ENCODE measurements around the gene BUD23. TPM values are rescaled to one million over a fixed set of nuclear protein-coding genes. Genes with fewer than 3 reads are reported as not detected.

Gene BUD23
- polyA plus RNA-seq, 1 experiment, result 48.6 TPM

GRCh38 chr7:73690646-73691045 is 7.2 kb downstream of the BUD23 start:
- no peaks in the 10 kb centered on the region for H3K27me3 ChIP-seq (ENCODE audit: control insufficient read depth, insufficient read depth, low read length)
- ChIA-PET CTCF (no interaction called here), POLR2A (no interaction called here)
- no peak overlapping the region for H3K4me3 ChIP-seq (ENCODE audit: low read depth, low read length)
- DNase-seq (ENCODE audit: low read depth, low spot score), result no peak
- TF ChIP-seq, protein P1, sequence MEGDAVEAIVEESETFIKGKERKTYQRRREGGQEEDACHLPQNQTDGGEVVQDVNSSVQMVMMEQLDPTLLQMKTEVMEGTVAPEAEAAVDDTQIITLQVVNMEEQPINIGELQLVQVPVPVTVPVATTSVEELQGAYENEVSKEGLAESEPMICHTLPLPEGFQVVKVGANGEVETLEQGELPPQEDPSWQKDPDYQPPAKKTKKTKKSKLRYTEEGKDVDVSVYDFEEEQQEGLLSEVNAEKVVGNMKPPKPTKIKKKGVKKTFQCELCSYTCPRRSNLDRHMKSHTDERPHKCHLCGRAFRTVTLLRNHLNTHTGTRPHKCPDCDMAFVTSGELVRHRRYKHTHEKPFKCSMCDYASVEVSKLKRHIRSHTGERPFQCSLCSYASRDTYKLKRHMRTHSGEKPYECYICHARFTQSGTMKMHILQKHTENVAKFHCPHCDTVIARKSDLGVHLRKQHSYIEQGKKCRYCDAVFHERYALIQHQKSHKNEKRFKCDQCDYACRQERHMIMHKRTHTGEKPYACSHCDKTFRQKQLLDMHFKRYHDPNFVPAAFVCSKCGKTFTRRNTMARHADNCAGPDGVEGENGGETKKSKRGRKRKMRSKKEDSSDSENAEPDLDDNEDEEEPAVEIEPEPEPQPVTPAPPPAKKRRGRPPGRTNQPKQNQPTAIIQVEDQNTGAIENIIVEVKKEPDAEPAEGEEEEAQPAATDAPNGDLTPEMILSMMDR (IDR thresholded peaks at IDR 0.05; ENCODE audit: low read depth, low read length), result no peak
- H3K27ac ChIP-seq (ENCODE audit: low read depth, low read length), result no peak overlapping the region
- H3K9me3 ChIP-seq (ENCODE audit: control insufficient read depth, insufficient read depth, low read length), result no peaks in the 10 kb centered on the region

- H3K27me3 ChIP-seq (ENCODE audit: control insufficient read depth, insufficient read depth, low read length), result no peaks in the 10 kb centered on the region
- no peak overlapping the region for H3K4me3 ChIP-seq (ENCODE audit: low read depth, low read length)
- POLR2A ChIA-PET, result interaction anchor here (0.5 kb wide), 1 partner anchor 652 kb away, joined by 5 read pairs; no protein-coding TSS in a partner anchor
Measured at GRCh38 chr7:73696372-73696771, 13.0 kb downstream of the BUD23 start.

DNA sequence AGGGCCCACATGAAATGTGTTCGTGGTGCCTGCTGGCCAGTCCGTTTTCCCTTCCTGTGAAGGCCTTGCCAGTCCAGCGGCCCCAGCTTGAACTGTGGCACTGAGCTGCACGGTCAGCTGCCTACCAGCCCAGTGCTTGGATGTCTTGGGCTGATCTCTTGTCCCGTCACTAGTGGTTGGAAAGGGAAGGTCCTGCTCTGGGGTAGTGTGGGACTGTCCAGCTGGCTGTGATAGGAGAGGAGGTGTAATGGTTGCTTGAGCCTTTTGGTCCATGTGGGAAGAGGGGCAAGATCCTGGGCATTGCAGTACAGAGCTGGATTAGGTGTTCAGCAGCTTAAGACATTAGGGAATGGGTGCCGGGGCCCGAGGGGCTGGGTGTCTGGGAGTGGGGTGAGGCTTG is 15.0 kb downstream of the BUD23 start:
- no peaks in the 10 kb centered on the region for H3K27me3 ChIP-seq (ENCODE audit: control insufficient read depth, insufficient read depth, low read length)
- CTCF ChIA-PET, result interaction anchor here (1.3 kb wide), 1 partner anchor 91 kb away, joined by 4 read pairs; no protein-coding TSS in a partner anchor
- H3K9me3 ChIP-seq (ENCODE audit: control insufficient read depth, insufficient read depth, low read length), result no peaks in the 10 kb centered on the region
- TF ChIP-seq, protein P1 (IDR thresholded peaks at IDR 0.05; ENCODE audit: low read depth, low read length), result no peak
- POLR2A ChIA-PET, result interaction anchor here (0.6 to 0.7 kb wide), 3 partner anchors 16 to 30 kb away, joined by 3 to 4 read pairs (median 4); no protein-coding TSS in a partner anchor
- no peak for DNase-seq (ENCODE audit: low read depth, low spot score)
- no peak overlapping the region for H3K27ac ChIP-seq (ENCODE audit: low read depth, low read length)
- H3K4me3 ChIP-seq (ENCODE audit: low read depth, low read length), result no peak overlapping the region

More at GRCh38 chr7:73696372-73696771, 13.0 kb downstream of the BUD23 start:
- CTCF ChIA-PET, result interaction anchor here (2.3 kb wide), 1 partner anchor 29 kb away, joined by 6 read pairs; no protein-coding TSS in a partner anchor
- TF ChIP-seq, protein P1 (IDR thresholded peaks at IDR 0.05; ENCODE audit: low read depth, low read length), result no peak
- no peak for DNase-seq (ENCODE audit: low read depth, low spot score)
- Histone ChIP-seq H3K9me3 (ENCODE audit: control insufficient read depth, insufficient read depth, low read length) (no peaks in the 10 kb centered on the region), H3K27ac (ENCODE audit: low read depth, low read length) (no peak overlapping the region)

- no peak for DNase-seq (ENCODE audit: low read depth, low spot score)
- H3K27me3 ChIP-seq (ENCODE audit: control insufficient read depth, insufficient read depth, low read length), result no peaks in the 10 kb centered on the region
- ChIA-PET CTCF (interaction anchor here (1.4 kb wide), 1 partner anchor 26 kb away, joined by 6 read pairs; no protein-coding TSS in a partner anchor), POLR2A (no interaction called here)
- no peaks in the 10 kb centered on the region for H3K9me3 ChIP-seq (ENCODE audit: control insufficient read depth, insufficient read depth, low read length)
- no peak overlapping the region for H3K4me3 ChIP-seq (ENCODE audit: low read depth, low read length)
- TF ChIP-seq, protein P1 (IDR thresholded peaks at IDR 0.05; ENCODE audit: low read depth, low read length), result no peak
- no peak overlapping the region for H3K27ac ChIP-seq (ENCODE audit: low read depth, low read length)
Measured at GRCh38 chr7:73699370-73700068, 16.1 kb downstream of the BUD23 start.

DNA sequence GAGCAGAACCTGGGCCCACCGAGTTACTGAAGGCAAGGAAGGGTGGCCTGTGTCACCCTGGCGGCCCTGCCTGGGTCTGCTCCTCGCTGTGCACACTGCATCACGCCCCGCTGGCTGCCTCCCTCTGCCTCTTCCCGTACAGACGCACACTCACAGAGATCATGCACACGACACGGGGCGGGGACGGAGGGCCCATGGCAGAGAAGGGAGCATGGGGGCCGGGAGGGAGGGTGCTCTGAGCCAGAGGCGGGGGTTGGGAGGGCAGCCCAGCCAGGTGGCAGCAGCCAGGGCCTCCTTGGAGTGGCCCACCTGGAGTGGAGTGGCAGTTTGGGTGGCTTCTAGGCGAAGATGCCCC is 16.6 kb downstream of the BUD23 start:
- ChIA-PET CTCF (interaction anchor here (1.4 kb wide), 1 partner anchor 26 kb away, joined by 6 read pairs; no protein-coding TSS in a partner anchor), POLR2A (no interaction called here)
- DNase-seq (ENCODE audit: low read depth, low spot score), result no peak
- Histone ChIP-seq H3K4me3 (ENCODE audit: low read depth, low read length) (no peak overlapping the region), H3K27ac (ENCODE audit: low read depth, low read length) (no peak overlapping the region), H3K27me3 (ENCODE audit: control insufficient read depth, insufficient read depth, low read length) (no peaks in the 10 kb centered on the region), H3K9me3 (ENCODE audit: control insufficient read depth, insufficient read depth, low read length) (no peaks in the 10 kb centered on the region)
- TF ChIP-seq, protein P1 (IDR thresholded peaks at IDR 0.05; ENCODE audit: low read depth, low read length), result no peak

All from AG04450 (cell line).